GM18873 (cell line): Measurements from ENCODE around the gene SWAP70.
A peak's percentile ranks its signal among the peaks of the same experiment; 100 is the strongest.

Experiments
- ATAC-seq: cut with Tn5 transposase; IDR thresholded peaks from one replicate; pipeline ENCODE4 v1.9.1; 2021; ENCODE audit warnings: mild to moderate bottlenecking, moderate library complexity, moderate number of reproducible peaks; ENCODE audit not compliant: unreplicated experiment, low FRiP score

Gene SWAP70

DNA sequence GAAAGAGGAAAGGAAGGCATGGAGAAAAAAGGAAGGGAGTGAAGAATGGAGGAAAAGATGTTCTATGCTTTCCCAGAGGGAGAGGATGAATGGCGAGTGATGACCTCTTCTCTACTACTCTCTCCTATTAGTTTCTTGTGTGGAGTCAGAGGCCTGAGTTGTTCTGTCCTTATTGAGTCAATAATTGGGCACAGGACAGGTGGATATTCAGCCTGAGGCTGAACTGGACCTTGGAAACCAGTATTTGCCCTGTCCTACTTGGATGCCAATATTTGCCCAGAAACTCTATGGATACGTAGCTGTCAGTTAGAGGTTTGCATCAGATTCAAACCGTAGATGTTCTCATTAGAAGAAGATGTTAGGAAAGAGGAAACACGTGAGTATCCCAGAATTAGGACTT lies 17.6 kb upstream of the SWAP70 start:
- no peak for ATAC-seq

DNA sequence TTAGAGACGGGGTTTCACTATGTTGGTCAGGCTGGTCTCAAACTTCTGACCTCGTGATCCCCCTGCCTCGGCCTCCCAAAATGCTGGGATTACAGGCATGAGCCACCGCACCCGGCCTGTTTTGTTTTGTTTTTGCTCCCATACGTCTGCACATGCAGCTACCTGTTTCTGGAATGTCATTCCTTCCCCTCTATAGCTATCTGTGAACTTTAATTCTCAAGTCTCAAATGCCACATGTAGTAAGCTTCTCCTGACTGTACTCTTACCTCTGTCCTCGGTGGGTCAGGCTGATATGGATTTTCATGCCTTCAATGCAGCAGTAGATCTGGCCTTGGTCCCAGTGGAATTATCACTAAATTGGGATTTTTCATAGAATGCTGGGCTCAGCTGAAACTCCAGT lies 12.4 kb upstream of the SWAP70 start:
- ATAC-seq, result no peak

DNA sequence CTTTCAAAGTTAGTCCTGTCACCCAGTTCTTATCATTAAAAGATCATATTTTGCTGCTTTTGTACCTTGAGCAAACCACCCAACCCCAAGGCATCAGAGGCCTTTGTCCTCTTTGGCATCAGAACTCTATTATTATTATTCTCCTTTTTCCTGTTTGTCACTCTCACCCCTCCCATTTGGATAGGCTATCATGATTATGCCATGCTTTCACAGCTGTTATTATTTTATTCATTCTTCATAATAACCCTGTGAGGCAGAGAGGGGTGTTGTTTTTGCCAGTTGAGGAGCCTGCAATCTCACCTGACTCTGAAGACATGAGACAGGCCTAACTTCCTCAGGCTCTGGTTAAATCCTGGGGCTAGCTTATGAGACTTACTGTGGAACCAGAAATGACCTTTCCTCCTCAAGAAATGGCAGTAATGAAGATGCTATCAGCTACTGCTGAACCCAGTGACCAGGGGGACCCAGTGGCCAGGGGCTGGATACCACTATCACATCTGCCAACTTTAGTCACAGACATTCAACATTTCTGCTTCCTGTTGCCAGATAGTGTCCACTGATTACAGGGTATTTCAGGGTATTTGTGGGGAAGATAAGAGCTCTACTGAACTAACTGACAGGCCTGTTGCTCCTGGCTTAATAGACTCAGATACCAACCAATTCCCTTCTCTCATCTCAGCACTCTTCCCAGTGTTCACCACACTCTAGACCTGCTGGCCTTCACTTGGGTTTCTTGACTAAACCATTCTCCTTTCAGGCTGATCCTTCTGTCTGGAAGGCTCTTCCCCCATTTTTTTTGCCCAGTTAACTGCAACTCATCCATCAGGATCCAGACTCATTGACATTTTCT lies 11.8 kb upstream of the SWAP70 start:
- no peak for ATAC-seq

DNA sequence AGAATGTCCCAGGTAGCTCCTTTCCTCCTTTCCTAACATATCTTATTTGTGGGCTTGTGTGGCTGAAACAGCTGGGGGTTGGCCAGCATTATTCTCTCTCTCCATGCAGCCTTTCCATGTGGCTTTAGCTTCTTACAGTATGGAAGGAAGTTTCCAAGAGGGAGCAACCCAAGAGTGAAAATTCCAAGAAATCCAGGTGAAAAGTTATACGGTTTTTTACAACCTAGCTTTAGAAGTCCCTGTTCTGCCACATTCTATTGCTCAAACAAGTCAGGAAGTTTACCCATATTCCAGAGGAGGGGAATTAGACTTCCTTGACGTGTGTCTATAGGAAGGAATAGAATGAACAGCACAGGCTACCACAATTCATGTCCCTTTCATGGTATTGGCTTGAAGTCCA lies 10.0 kb upstream of the SWAP70 start:
- ATAC-seq, result no peak

DNA sequence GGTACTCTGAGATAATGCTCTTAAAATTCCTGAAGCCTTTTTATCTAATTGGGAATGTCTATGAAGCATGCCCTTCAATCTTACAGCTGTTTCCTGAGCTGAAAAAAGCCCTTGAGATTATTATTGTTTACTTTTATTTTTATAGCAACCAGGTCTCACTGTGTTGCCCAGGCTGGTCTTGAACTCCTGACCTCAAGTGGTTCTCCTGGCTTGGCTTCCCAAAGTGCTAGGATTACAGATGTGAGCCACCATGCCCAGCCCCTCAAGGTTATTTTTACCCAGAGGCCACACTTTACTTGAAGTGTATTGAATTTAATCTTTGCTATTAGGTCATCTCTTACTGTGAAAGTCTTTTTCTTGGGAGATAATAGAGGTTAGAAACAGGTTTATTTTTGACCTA lies 7.0 kb upstream of the SWAP70 start:
- ATAC-seq, result no peak

DNA sequence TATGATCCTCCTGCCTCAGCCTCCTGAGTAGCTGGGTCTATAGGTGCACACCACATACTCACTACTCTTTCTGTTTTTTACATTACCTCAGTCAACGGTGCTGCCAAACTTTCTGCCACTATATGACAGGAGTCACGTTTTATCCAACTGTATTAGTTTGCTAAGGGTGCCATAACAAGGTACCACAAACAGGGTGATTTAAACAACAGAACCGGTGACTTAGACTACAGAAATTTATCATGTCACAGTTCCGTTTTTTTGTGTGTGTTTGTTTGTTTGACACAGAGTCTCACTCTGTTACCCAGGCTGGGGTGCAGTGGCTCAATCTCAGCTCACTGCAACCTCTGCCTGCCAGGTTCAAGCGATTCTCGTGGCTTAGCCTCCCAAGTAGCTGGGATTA lies 6.3 kb upstream of the SWAP70 start:
- no peak for ATAC-seq

DNA sequence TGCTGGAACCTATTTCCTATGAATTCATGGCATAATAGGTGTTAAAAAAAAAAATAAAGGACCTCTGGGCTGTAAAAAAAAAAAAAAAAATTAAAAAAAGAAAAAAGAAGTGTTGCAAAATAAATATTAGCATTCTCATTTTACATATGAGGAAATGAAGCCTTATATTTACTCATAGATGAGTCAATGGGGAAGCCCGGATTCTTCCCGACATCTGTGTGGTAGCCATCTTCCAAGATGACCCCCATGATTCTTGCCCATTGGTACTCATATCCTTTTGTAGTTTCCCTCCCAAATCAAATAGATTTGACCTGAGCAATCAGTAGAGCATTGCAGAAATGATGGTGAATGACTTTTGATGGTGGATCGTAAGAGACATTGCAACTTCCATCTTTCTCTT lies 3.0 kb upstream of the SWAP70 start:
- ATAC-seq, result no peak

DNA sequence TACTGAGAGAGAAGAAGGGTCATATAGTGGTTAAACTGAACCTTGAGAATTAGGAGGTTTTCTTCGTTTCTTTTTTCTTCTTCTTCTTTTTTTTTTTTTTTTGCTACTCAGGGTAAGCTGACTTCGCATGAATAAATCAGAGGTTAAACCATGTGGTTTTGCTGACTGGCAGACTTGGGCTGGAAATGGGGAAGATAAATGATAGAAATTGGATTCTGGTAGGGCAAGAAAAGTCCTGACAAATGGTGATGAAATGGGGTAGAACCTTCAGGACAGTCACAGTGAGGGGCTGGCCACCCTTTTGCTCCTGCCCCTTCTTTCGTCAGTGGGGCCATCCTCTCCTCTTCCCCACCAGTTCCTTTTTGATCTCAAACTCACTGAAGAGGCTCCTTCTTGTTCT lies 1.6 kb upstream of the SWAP70 start:
- no peak for ATAC-seq

DNA sequence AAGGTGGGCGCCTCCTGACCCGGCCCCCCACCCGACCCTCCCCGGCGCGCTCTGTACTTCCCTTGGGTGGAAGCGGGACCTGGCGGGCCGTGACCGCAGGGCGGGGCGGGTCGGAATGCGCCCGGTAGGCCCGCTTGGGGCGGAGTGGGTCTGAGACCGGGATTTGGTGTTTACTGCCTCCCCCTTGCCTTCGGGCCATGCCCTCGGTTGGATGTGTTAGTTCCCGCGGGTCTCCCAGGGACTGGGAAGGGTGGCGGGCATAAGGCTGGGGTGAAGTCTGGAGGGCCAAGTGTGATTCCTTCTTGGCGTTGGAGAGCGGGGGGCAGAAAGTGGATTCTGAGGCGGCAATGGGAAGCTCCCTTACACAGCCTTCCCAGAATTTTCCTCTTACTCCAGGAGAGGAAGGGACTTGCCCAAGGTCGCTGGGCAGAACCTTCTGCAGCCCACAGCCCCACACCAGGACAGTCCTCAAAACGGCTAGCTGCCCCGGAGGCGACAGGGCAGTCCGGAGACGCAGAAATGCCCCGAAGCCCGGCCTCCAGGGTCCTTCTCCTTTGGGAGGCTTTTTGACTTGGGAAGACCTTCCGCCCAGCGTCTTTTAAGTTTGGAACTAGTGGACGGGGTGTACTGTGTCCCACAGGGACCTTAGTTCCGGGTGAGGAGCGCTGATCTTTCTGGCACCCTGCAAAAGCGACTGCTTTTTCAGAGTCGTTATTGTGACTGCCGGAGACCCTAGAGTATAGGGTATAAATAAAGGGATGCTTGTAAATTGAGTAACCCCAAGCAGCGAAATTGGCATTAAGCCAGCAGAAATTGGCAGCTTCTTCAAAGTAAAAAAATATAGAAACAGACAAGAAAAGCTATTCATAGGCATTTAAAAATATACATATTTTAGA lies 647 bp downstream of the SWAP70 start:
- peak; percentile 35 for ATAC-seq

DNA sequence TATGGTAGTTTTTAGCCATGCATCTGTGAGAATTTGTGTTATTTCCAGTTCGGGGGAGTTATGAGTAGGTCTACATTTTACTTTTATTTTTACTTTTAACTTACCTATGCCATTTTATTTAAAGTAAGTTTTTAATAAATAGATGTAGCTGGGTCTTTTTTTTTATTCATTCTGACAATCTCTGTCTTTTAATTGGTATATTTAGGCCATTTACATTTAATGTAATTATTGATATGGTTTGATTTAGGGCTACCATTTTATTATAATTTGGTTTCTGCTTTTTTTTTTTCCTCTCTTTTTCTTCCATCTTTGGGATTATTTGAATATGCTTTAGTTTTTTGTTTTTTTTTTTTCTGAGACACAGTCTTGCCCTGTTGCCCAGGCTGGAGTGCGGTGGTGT lies 1.9 kb downstream of the SWAP70 start:
- ATAC-seq, result no peak

DNA sequence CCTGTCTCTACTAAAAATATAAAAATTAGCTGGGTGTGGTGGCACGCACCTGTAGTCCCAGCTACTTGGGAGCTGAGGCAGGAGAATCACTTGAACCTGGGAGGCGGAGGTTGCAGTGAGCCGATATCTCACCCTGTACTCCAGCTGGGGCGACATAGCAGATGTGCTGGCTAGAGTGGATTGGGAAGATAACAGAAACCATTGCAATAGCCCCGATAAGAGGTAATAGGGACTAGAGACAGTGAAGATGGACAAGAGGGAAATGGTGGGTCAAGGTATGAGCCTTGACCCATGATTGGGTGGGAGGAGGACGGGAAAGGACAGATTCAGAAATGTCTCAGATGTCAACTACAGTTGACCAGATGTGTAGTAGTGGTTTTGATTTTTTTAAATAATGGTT lies 6.1 kb downstream of the SWAP70 start:
- no peak for ATAC-seq

DNA sequence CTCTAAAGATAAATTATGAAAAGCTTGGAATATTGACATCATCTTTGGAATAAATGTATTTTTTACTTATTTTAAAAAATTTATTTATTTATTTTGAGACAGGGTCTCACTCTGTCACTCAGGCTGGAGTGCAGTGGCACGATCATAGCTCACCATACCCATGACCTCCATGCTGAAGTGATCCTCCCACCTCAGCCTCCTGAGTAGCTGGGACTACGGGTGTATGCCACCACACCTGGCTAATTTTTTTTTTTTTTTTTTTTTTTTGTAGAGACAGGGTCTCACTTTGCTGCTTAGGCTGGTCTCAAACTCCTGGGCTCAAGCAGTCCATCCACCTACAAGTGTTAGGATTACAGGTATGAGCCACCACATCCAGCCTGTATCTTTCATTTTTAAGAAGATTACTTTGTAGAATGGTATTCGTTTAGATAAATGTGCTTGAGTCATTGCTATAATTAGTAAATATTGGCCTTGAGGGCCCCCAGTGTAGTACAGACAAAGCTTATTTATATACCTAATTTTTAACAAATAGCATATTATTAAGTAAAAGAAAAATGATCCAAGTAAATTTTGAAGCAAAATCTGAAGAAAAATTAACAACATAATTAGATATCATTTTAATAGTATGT lies 8.5 kb downstream of the SWAP70 start:
- ATAC-seq, result no peak

DNA sequence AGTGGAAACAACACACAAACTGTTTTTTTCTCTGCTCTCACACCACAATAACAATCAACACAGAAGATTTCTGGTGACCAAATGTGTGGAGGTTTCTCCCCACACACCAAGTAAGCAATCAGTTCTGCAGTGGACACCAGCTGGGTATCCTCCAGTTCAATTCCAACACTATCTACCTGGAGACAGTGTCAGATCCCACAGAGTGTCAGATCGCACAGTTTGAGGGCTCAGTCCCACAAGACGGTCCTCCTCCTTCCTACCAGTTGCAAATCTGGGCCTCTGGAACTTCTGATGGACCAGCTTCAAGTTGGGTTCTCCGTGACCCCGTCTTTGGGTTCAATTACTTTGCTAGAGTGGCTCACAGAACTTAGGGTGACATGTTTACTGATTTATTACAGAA lies 9.0 kb downstream of the SWAP70 start:
- ATAC-seq, result no peak

DNA sequence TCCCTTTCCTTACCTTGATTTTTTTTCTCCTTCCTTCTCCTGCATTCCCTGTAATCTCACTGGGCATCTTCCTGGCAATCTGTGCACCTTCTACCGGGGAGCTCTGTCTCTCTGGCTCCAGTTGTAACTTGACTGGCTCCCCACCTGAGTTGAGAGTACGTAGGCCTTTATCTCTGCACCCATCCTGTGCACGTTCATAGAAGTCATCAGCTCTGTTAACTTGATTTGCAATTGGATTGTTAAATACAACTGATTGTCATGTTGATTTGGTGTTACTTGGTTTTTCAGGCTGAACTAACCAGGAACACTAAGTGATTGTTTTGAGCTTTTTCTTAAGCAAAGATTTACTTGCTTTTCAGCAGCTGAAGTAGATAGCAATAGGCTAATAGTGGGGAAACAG lies 11.8 kb downstream of the SWAP70 start:
- no peak for ATAC-seq

DNA sequence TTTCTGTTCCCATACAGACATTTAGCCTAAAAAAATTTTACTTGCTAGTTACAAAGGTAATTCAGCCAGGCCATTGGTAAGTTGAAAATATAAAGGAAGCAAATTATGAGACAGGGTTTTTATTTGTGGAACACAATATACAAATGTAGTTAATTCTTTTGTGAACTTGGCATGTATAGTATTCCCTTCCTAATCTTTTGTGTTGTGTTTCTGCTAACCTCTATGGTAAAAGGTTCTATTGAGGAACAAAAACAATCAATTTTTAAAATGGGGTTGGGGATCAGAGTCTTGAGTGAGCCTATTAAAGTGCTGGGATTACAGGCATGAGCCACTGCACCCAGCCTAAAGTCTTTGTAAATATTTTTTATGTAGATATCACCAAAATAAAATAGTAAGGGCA lies 14.1 kb downstream of the SWAP70 start:
- no peak for ATAC-seq

DNA sequence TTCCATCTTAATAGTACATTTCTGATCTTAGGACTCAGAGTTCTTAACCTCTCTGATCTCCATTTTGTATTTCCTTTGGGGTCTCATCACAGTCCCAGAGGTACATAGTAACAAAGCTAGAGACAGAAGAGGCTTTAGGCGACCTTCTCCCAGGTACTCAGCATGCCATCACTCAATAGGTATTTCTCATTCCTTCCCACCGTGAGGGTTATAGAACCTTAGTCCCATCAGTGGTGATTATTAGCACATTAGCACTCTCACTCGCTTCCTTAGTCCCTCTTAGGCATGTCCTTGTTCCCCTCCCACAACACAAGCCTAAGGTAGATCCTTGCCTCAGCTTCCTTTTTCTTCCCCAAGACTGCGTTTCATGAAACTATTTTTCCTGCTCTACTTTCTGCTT lies 14.7 kb downstream of the SWAP70 start:
- ATAC-seq, result no peak

DNA sequence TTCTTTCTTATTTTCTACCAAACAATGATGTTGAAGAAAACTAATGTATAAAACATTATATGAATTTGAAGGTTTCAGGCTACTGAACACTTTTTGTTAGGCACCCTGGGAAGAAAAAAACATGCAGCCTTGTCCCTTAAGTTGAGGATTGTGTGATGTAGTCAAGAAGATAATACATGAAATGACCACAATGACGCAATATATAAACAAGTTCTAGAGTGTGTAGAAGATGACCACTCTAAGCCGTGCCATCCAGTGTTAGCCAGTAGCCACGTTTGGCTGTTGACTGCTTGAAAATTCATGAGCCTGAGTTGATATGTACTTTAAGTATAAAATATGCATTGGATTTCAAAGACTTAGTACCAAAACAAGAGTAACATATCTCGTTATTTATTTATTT lies 16.2 kb downstream of the SWAP70 start:
- no peak for ATAC-seq

DNA sequence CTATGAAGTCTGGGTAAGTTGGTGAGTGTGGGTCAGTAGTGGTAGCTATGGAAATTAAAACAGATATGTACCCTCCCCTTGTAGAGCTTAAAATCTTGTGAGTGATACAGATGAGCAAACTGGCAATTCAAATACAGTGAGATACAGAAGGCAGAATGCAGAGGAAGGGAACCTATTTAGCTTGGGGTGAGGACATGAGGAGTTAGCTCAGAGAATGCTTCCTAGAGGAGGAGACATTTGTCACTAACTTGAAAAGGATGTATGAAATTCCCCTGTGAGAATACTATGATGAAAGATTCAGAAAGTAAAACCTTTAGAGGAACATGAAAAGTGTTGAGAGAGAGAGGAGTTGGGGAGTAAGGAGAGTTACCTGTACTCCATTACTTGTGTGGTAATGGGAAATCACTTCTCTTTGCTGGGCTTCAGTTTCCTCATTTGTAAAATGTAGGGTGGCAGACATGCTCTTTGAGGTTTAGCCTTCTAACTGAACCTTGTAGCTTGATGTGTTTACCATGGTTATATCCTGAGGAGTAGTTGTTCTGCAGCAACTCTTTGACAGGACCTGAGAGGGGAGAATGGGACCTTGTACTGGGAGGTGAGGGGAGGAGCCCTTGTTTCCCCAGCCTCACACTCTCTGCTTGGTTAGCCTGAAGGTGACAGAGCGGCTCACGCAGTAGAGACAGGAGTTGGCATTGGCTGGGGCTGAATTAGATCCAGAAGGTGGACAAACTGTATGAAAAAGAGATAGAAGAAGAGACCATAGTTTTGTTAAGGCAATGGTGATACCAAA lies 17.9 kb downstream of the SWAP70 start:
- ATAC-seq, result no peak

DNA sequence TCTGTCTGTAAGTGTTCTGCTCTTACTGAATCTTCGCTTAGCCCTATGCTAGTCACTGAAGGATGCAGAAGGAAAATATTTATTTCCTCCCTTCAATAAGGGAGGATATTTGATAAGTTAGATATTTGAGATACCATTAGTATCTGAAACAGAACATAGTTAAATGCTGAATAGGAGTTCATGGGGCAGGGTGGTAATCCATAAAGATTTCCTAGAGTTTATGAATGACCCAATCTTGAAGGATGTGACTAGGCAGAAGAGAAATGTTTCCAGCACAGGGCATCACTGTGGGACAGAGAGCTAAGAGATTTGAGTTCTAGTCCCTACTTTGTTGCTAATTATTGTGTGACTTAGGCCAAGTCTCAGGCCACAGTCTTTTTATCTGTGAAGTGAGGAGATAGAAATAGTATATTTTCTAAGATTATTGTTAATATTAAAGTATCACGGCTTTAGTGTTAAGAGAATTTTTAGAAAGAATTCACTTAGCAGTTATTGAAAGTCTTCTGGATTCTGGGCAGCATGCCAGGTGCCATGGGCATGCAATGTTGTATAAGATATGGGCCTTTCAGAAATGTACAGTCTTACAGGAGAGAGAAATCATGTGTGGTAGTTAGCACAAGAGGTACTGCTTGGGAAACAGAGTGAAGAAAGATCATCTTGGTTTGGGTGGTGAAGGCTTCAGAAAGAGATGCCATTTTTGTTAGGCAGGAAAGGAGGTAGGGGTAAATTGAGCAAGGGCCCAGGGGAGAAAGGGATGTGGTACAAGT lies 24.0 kb downstream of the SWAP70 start:
- ATAC-seq, result no peak
